Body of pancreas (tissue), 4 donors: ENCODE data around the gene MYL3.

ENCODE experiments used
- POLR2A ChIP-seq, 3 donors: fragments of 450-650 bp; IDR thresholded peaks; one replicate each; pipeline ENCODE4 v1.6.1; 2016; ENCODE audit warnings: antibody characterized with exemption in 3 of 3, mild to moderate bottlenecking in 2 of 3
- TF ChIP-seq, protein P1 (sequence below), 7 experiments: fragments of 450-650 bp in 4 of 7; fragments of 200-600 bp in 3 of 7; sonication (generic) in 3 of 7; IDR thresholded peaks; one replicate each; pipeline ENCODE4 v1.5.1; 2016 to 2019; ENCODE audit warnings: antibody characterized with exemption in 7 of 7

DNA sequence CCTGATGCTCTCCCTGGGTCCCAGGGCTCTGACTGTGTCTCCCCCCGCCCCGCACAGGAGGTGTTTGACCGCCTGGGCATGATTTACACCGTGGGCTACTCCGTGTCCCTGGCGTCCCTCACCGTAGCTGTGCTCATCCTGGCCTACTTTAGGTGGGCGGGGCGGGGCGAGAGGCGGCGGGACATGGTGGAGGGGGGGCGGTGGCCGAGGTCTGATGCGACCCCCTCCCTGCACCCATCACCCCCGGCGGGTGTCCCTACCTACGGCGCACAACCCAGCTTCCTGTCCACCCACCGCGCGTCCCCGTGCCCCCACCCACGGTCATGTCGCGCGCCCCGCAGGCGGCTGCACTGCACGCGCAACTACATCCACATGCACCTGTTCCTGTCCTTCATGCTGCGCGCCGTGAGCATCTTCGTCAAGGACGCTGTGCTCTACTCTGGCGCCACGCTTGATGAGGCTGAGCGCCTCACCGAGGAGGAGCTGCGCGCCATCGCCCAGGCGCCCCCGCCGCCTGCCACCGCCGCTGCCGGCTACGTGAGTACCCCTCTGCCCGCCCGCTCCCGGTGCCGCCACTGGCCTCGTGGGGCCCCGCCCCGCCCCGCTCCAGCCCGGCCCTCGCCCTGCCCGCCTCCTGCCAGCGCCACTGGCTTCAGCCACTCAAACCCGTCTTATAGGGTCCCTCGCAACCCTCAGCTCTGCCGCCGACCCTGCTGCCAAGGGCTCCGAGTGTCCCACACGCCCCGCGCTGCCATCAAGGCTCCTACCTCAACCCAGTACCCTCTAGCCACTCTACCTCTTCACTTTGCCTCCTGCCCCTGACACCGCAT lies 35.3 kb upstream of the MYL3 start:
- TF ChIP-seq, protein P1, sequence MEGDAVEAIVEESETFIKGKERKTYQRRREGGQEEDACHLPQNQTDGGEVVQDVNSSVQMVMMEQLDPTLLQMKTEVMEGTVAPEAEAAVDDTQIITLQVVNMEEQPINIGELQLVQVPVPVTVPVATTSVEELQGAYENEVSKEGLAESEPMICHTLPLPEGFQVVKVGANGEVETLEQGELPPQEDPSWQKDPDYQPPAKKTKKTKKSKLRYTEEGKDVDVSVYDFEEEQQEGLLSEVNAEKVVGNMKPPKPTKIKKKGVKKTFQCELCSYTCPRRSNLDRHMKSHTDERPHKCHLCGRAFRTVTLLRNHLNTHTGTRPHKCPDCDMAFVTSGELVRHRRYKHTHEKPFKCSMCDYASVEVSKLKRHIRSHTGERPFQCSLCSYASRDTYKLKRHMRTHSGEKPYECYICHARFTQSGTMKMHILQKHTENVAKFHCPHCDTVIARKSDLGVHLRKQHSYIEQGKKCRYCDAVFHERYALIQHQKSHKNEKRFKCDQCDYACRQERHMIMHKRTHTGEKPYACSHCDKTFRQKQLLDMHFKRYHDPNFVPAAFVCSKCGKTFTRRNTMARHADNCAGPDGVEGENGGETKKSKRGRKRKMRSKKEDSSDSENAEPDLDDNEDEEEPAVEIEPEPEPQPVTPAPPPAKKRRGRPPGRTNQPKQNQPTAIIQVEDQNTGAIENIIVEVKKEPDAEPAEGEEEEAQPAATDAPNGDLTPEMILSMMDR (IDR thresholded peaks at IDR 0.05), result no peak
- no peak for TF ChIP-seq POLR2A (IDR thresholded peaks at IDR 0.05)
